ENCODE data around the gene GOLGA6L7.
"Not testable (repeated sequence)": the region's sequence is repeated elsewhere in the genome, so short reads cannot be mapped to it uniquely, and the experiment has no call there.

GOLGA6L7 gene

GRCh38 chr15:28885128-28885629 is 36.7 kb upstream of the GOLGA6L7 start:
- DNase-seq (ENCODE audit: low spot score): no peak
- no peak for FAIRE-seq

GRCh38 chr15:28884151-28884940 is 35.9 kb upstream of the GOLGA6L7 start:
- no peak for FAIRE-seq
- DNase-seq (ENCODE audit: low spot score): no peak

- FAIRE-seq (no peak), DNase-seq (ENCODE audit: low spot score) (no peak)
These were observed 33.2 kb upstream of the GOLGA6L7 start for GRCh38 chr15:28881600-28881999.

- no peak for FAIRE-seq
- DNase-seq (ENCODE audit: low spot score): no peak
These were observed 32.7 kb upstream of the GOLGA6L7 start for GRCh38 chr15:28881170-28881569.

- FAIRE-seq (no peak), DNase-seq (ENCODE audit: low spot score) (no peak)
These were observed 32.2 kb upstream of the GOLGA6L7 start for GRCh38 chr15:28880680-28881079.

GRCh38 chr15:28879551-28879950 is 31.1 kb upstream of the GOLGA6L7 start:
- no peak for FAIRE-seq
- DNase-seq (ENCODE audit: low spot score): no peak

- DNase-seq (ENCODE audit: low spot score): no peak
These were observed 29.8 kb upstream of the GOLGA6L7 start for GRCh38 chr15:28878209-28878608.

GRCh38 chr15:28876845-28877185 is 28.4 kb upstream of the GOLGA6L7 start:
- FAIRE-seq: no peak
- no peak for DNase-seq (ENCODE audit: low spot score)

More at GRCh38 chr15:28878209-28878608, 29.8 kb upstream of the GOLGA6L7 start:
- FAIRE-seq: no peak

GRCh38 chr15:28876131-28876844 is 27.8 kb upstream of the GOLGA6L7 start:
- FAIRE-seq (no peak), DNase-seq (ENCODE audit: low spot score) (no peak)

GRCh38 chr15:28875461-28876000 is 27.1 kb upstream of the GOLGA6L7 start:
- FAIRE-seq (no peak), DNase-seq (ENCODE audit: low spot score) (no peak)

- FAIRE-seq: no peak
These were observed 25.2 kb upstream of the GOLGA6L7 start for GRCh38 chr15:28873585-28874190.

GRCh38 chr15:28873006-28873405 is 24.6 kb upstream of the GOLGA6L7 start:
- FAIRE-seq: no peak
- DNase-seq (ENCODE audit: low spot score): no peak

More at GRCh38 chr15:28873585-28874190, 25.2 kb upstream of the GOLGA6L7 start:
- DNase-seq (ENCODE audit: low spot score): no peak

- FAIRE-seq (no peak), DNase-seq (ENCODE audit: low spot score) (no peak)
These were observed 22.7 kb upstream of the GOLGA6L7 start for GRCh38 chr15:28871168-28871567.

GRCh38 chr15:28868744-28869345 is 20.4 kb upstream of the GOLGA6L7 start:
- DNase-seq (ENCODE audit: low spot score) (no peak), FAIRE-seq (no peak)

GRCh38 chr15:28861589-28862293 is 13.3 kb upstream of the GOLGA6L7 start:
- not testable (repeated sequence) for DNase-seq (ENCODE audit: low spot score); FAIRE-seq

- no peak for FAIRE-seq
- DNase-seq (ENCODE audit: low spot score): no peak
These were observed 12.6 kb upstream of the GOLGA6L7 start for GRCh38 chr15:28861031-28861534.

- not testable (repeated sequence) for DNase-seq (ENCODE audit: low spot score)
- FAIRE-seq: peak; percentile 5
These were observed 6.1 kb upstream of the GOLGA6L7 start for GRCh38 chr15:28854578-28854977.

- FAIRE-seq; DNase-seq (ENCODE audit: low spot score): not testable (repeated sequence)
These were observed 5.2 kb upstream of the GOLGA6L7 start for GRCh38 chr15:28853654-28854053.

- FAIRE-seq; DNase-seq (ENCODE audit: low spot score): not testable (repeated sequence)
These were observed 1.3 kb upstream of the GOLGA6L7 start for GRCh38 chr15:28849766-28850165.

- not testable (repeated sequence) for FAIRE-seq; DNase-seq (ENCODE audit: low spot score)
These were observed 827 bp upstream of the GOLGA6L7 start for GRCh38 chr15:28849271-28849670.
